ENCODE results near the gene TEAD4. TPM values are rescaled to one million over a fixed set of nuclear protein-coding genes. Genes with fewer than 3 reads are reported as not detected.
A peak's percentile ranks its signal among the peaks of the same experiment; 100 is the strongest.

The TEAD4 gene
- total RNA-seq, 2 donors from 2014 or later = 12.9 to 41.5 TPM

DNA sequence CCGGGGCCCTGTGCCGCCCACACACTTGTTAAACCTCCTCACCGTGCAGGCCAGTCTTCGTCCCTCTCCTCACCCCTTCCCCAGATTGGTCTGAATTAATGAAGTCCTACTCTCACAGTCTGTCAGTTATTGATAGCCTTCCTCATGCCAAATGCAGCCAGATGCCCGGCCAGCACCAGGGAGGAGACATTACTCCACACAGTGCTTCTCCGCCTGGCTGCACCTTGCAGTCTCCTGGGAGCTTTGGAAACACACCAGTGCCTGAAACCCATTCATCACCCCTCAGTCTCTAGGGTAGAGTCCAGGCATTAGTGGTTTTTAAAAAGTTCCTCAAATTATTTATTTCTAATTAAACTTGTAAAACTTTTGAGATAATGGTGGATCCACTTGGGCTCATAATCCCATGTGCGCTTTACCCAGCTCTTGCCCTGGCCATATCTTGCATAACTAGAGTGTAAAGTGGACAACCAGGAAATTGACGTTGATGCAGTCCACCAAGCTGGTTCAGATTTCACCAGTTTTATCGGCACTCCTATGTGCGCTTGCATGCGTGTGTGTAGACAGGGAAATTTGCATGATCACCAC lies 79.8 kb downstream of the TEAD4 start:
- DNase-seq (ENCODE audit: low spot score) = no peak
- Histone ChIP-seq H3K4me1 (peaks cover 0 to 24% of the 10 kb centered on the region in 2 donors), H3K9me3 (no peaks in the 10 kb centered on the region), H3K27ac (no peak overlapping the region), H3K27me3 (no peaks in the 10 kb centered on the region), H3K4me3 (no peak overlapping the region), H3K36me3 (peaks cover 17% of the 10 kb centered on the region)
- TF ChIP-seq, protein P1, sequence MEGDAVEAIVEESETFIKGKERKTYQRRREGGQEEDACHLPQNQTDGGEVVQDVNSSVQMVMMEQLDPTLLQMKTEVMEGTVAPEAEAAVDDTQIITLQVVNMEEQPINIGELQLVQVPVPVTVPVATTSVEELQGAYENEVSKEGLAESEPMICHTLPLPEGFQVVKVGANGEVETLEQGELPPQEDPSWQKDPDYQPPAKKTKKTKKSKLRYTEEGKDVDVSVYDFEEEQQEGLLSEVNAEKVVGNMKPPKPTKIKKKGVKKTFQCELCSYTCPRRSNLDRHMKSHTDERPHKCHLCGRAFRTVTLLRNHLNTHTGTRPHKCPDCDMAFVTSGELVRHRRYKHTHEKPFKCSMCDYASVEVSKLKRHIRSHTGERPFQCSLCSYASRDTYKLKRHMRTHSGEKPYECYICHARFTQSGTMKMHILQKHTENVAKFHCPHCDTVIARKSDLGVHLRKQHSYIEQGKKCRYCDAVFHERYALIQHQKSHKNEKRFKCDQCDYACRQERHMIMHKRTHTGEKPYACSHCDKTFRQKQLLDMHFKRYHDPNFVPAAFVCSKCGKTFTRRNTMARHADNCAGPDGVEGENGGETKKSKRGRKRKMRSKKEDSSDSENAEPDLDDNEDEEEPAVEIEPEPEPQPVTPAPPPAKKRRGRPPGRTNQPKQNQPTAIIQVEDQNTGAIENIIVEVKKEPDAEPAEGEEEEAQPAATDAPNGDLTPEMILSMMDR (IDR thresholded peaks at IDR 0.05) = no peak

DNA sequence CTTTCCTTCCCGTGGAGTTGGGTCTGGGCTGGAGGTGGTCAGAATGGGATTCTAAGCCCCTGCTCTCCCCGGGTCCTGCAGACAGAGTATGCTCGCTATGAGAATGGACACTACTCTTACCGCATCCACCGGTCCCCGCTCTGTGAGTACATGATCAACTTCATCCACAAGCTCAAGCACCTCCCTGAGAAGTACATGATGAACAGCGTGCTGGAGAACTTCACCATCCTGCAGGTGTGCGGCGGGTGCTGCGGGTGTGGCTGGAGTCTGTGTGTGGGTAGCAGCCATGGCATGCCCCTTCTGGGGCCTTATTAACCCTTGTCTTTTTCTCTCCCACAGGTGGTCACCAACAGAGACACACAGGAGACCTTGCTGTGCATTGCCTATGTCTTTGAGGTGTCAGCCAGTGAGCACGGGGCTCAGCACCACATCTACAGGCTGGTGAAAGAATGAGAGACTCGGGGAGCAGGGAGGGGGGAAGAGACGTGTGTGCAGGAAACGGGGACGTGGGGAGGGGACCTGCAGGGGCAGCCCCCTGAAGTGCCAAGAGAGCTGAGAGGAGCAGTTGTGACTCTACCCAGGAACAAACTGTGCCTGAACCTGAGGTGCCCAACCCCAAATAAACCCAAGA lies 80.9 kb downstream of the TEAD4 start:
- no peaks in the 10 kb centered on the region for H3K9me3 ChIP-seq
- DNase-seq (ENCODE audit: low spot score) = no peak
- H3K4me1 ChIP-seq = peaks cover 0 to 19% of the 10 kb centered on the region in 2 donors
- H3K27ac ChIP-seq = no peak overlapping the region
- TF ChIP-seq, protein P1 (IDR thresholded peaks at IDR 0.05) = no peak
- no peaks in the 10 kb centered on the region for H3K27me3 ChIP-seq
- no peak overlapping the region for H3K4me3 ChIP-seq
- peaks cover 17% of the 10 kb centered on the region for H3K36me3 ChIP-seq

DNA sequence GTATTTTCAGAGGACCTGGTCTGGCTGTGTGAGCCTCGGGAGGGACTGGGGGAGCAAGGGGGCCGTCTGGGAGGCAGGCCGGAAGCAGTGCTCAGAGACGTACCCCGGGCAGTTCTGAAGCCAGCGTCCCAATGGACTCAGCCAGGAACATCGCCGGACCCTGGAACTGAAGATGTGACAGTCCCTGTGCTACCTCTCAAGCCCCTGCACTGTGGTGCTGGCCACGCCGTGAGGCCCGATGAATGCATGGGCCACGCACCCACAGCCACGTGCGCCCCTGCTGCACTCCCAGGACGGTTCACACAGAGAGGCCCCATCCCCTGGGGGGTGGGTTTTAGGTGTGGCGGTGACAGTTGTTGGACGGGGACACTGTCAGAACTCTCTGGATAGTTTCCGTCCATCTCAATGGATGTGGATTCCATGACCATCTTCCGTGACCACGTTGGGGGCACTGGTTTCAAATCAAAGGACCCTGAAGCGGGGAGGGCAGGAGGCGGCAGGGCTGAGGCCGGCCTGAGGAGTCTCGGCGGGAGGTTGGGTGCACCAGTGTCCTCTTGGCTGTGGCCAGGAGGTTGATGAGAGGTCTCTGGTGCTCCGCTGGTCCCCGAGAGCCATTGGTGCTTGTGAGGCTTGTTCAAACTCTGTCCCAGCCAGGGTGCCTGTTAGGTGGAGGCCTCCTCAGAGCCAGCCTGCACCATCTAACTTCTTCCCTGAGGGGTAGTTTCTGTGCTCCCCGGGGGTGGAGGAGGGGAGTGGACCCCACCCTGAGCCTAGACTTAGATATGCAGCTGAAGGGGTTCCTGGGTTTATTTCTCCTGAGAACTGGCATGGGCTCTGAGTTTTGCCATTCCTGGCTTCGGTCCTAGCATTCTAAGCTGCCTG lies 81.7 kb downstream of the TEAD4 start:
- DNase-seq (ENCODE audit: low spot score) = no peak
- TF ChIP-seq, protein P1 (IDR thresholded peaks at IDR 0.05) = no peak
- Histone ChIP-seq H3K36me3 (peaks cover 17% of the 10 kb centered on the region), H3K27ac (no peak overlapping the region), H3K27me3 (no peaks in the 10 kb centered on the region), H3K4me1 (peaks cover 0 to 22% of the 10 kb centered on the region in 2 donors), H3K4me3 (no peak overlapping the region), H3K9me3 (no peaks in the 10 kb centered on the region)

DNA sequence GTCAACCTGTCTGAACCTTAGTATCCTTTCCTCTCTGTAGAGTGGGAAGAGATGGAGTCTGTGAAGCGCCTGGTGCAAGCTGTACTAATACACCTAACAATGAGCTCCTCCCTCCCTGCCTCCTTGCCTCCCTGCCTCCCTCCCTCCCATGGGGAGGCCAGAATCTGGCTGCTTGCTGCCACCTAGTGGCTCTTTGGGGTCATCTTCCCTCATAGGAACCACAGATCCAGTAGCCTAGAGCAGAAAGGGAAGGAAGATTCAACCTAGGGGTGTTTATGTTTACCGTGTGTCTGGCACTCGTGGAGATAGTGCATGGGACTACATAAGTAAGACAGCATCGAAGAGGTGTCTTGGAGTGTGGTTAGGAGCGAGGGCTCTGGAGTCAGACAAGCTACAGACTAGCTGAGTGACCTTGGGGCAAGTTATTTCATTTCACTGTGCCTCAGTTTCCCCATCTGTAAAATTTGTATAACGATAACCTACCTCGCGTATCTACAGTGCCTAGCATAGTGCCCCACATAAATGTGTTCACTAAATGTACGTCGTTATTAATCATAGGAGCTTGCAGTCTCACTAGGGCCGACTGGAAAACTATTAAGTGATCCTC lies 82.5 kb downstream of the TEAD4 start:
- peak overlapping the region; percentile 48 to 53 for H3K27ac ChIP-seq
- H3K27me3 ChIP-seq = no peaks in the 10 kb centered on the region
- H3K9me3 ChIP-seq = no peaks in the 10 kb centered on the region
- no peak for DNase-seq (ENCODE audit: low spot score)
- H3K36me3 ChIP-seq = peaks cover 17% of the 10 kb centered on the region
- H3K4me3 ChIP-seq = no peak overlapping the region
- H3K4me1 ChIP-seq = peaks cover 0 to 24% of the 10 kb centered on the region in 2 donors
- TF ChIP-seq, protein P1 (IDR thresholded peaks at IDR 0.05) = peak; percentile 52 to 72

DNA sequence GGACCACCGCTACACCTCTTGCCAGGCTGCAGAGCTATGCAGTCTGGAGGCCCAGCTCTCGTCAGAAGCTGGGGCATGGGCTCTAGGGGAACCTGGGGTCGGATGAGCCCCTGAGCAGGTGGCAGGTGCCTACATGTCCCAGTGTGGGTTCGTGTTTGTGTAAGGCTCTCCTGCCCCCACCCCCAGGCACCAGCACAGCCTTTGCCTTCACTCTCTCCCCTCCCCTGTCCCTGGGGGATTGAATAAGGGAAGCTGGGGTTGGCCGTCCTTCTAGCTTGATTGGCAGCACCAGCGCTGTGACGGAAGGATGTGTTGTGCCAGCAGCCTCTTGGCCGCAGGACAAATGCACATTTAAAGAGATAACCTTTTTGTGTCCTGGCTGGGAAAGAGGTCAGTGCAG lies 83.2 kb downstream of the TEAD4 start:
- Histone ChIP-seq H3K27ac (peak overlapping the region; percentile 48 to 53), H3K9me3 (no peaks in the 10 kb centered on the region), H3K4me1 (peaks cover 0 to 29% of the 10 kb centered on the region in 2 donors), H3K36me3 (peaks cover 17% of the 10 kb centered on the region), H3K27me3 (no peaks in the 10 kb centered on the region), H3K4me3 (no peak overlapping the region)
- DNase-seq (ENCODE audit: low spot score) = no peak
- TF ChIP-seq, protein P1 (IDR thresholded peaks at IDR 0.05) = no peak
